ENCODE data around the gene LNX1.

DNA sequence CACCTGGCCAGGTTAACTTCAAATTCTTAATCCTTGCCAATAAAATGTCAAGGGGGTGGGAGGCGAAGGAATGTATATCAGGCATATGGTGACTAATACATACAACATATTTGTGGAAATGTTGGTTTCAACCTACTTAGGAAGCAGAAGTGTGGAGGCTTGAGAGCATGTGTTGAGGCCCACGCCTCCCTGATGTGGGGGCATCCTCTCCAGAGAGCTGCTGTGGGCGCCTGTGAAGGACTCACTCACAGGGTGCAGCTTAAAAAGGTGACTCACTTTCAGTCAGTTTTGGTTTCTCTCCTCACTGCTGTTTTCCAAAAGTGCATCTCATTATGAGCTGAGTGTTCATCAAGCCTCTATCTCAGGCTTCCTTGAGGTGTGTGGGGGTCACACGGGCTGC is 27.5 kb downstream of the LNX1 start:
- no peak for TF ChIP-seq PHF8 (conservative IDR thresholded peaks at IDR 0.05; ENCODE audit: low read depth, low read length)
- TF ChIP-seq SAP30 (IDR thresholded peaks at IDR 0.05; ENCODE audit: insufficient read depth, insufficient replicate concordance, low read length), result no peak
- TF ChIP-seq, protein P1, sequence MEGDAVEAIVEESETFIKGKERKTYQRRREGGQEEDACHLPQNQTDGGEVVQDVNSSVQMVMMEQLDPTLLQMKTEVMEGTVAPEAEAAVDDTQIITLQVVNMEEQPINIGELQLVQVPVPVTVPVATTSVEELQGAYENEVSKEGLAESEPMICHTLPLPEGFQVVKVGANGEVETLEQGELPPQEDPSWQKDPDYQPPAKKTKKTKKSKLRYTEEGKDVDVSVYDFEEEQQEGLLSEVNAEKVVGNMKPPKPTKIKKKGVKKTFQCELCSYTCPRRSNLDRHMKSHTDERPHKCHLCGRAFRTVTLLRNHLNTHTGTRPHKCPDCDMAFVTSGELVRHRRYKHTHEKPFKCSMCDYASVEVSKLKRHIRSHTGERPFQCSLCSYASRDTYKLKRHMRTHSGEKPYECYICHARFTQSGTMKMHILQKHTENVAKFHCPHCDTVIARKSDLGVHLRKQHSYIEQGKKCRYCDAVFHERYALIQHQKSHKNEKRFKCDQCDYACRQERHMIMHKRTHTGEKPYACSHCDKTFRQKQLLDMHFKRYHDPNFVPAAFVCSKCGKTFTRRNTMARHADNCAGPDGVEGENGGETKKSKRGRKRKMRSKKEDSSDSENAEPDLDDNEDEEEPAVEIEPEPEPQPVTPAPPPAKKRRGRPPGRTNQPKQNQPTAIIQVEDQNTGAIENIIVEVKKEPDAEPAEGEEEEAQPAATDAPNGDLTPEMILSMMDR (IDR thresholded peaks at IDR 0.05; ENCODE audit: control extremely low read depth in 1 of 3, insufficient read depth in 1 of 3, low read depth in 1 of 3, low read length in 3 of 3), result no peak
- TF ChIP-seq EZH2 (IDR thresholded peaks at IDR 0.05; ENCODE audit: low read depth, low read length, severe bottlenecking), result no peak
- no peak for TF ChIP-seq POLR2A (IDR thresholded peaks at IDR 0.05; ENCODE audit: control extremely low read depth in 1 of 2, low read depth in 2 of 2, low read length in 2 of 2)
- no peak for TF ChIP-seq CHD2 (IDR thresholded peaks at IDR 0.05; ENCODE audit: low read length)
- TF ChIP-seq EP300 (IDR thresholded peaks at IDR 0.05; ENCODE audit: borderline replicate concordance in 1 of 2, low read depth in 2 of 2, low read length in 2 of 2), result no peak
- TF ChIP-seq TBP (IDR thresholded peaks at IDR 0.05; ENCODE audit: low read depth, low read length), result no peak

Measured in H1 (cell line).